Tibial nerve (tissue), 4 donors: ENCODE data around the gene CDC42BPG. TPM values are rescaled to one million over a fixed set of nuclear protein-coding genes. Genes with fewer than 3 reads are reported as not detected.

Experiments used
- DNase-seq, 2 donors: peaks; one replicate each; pipeline ENCODE4 v3.0.0-alpha.2; 2019; ENCODE audit warnings: low spot score in 2 of 2
- H3K27ac ChIP-seq, 4 donors: fragments of 200-600 bp; sonication (generic) in 3 of 4; one replicate each; pipeline ENCODE4 v1.5.1; 2017 to 2019; ENCODE audit warnings: mild to moderate bottlenecking in 1 of 4
- H3K27me3 ChIP-seq, 2 donors: fragments of 200-600 bp; sonication (generic) in 1 of 2; one replicate each; pipeline versions ENCODE4 v1.5.1 to v1.6.0; 2017 to 2019
- H3K36me3 ChIP-seq, 3 donors: fragments of 200-600 bp; sonication (generic); one replicate each; pipeline ENCODE4 v1.5.1; 2018 to 2019
- H3K4me1 ChIP-seq, 4 donors: fragments of 200-600 bp; sonication (generic) in 3 of 4; one replicate each; pipeline ENCODE4 v1.5.1; 2017 to 2019
- H3K4me3 ChIP-seq, 4 donors: fragments of 200-600 bp; sonication (generic) in 3 of 4; one replicate each; pipeline ENCODE4 v1.5.1; 2017 to 2019; ENCODE audit warnings: mild to moderate bottlenecking in 1 of 4, moderate library complexity in 1 of 4
- H3K9me3 ChIP-seq, 4 donors: fragments of 200-600 bp; sonication (generic) in 3 of 4; one replicate each; pipeline ENCODE4 v1.5.1; 2017 to 2019
- EP300 ChIP-seq, 2 donors: sonication (generic); formaldehyde crosslinking; IDR thresholded peaks; one replicate each; pipeline ENCODE4 v1.6.1; 2017; ENCODE audit warnings: antibody characterized with exemption in 2 of 2, mild to moderate bottlenecking in 1 of 2
- POLR2A ChIP-seq, 2 donors: fragments of 450-650 bp; IDR thresholded peaks; one replicate each; pipeline ENCODE4 v1.6.1; 2017; ENCODE audit warnings: antibody characterized with exemption in 2 of 2, mild to moderate bottlenecking in 2 of 2, moderate library complexity in 2 of 2
- WGBS, 2 donors: methylation state at CpG; one replicate each; pipeline ENCODE4 v1.1.5; 2018; 5-methylcytosine and 5-hydroxymethylcytosine counted together
- total RNA-seq, 4 donors: library from RNA; depleted of rRNA; stranded (reverse); fragments of >200 nt; gene quantifications; one replicate each; pipeline ENCODE4 v1.1.0, GENCODE V29; 2016
- TF ChIP-seq, protein P1 (sequence below), 5 experiments: fragments of 200-600 bp in 3 of 5; fragments of 450-650 bp in 2 of 5; sonication (generic) in 3 of 5; IDR thresholded peaks; one replicate each; pipeline ENCODE4 v1.5.1; 2016 to 2019; ENCODE audit warnings: antibody characterized with exemption in 5 of 5, mild to moderate bottlenecking in 3 of 5, moderate library complexity in 2 of 5

The CDC42BPG gene
- total RNA-seq, 4 donors from 2014 or later: under 0.01 to 0.30 (median 0.21) TPM; not detected in 1

DNA sequence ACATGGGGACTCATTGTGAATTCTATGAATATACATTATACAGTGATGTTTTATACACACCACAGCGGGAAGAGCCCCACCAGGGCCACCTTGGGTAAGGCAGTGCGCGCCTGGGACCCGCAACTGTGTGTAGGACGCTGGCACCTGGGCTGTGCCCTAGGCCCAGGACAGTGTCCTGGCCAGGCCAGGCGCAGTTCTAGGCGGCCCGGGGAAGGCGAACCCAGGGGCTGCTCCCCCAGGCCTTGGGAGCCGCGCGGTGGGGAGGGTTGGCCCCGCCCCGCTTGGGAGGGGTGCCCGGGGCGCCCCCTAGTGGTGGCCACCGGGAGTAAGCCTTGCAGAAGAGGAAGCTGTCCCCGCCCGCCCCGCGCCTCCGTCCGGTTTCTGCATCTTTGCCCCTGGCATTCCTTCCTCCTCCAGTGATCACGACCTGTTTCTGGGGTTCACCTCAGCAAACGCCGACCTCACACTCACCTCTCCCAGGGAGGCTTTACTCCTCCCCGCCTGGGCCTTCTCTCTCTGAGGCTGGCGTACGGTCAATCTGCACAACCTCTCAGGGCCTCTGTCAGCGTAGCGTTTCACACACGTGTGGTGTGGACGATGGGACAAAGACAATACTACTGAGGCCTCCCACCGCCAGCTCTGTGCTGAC, 43.4 kb upstream of the CDC42BPG start:
- H3K4me3 ChIP-seq: peak overlapping the region in 3 of 4 donors; percentile 3 to 38 (median 27)
- no peaks in the 10 kb centered on the region for H3K36me3 ChIP-seq
- TF ChIP-seq POLR2A (IDR thresholded peaks at IDR 0.05) (no peak), EP300 (IDR thresholded peaks at IDR 0.05) (peak in 1 of 2 donors; percentile 17)
- TF ChIP-seq, protein P1, sequence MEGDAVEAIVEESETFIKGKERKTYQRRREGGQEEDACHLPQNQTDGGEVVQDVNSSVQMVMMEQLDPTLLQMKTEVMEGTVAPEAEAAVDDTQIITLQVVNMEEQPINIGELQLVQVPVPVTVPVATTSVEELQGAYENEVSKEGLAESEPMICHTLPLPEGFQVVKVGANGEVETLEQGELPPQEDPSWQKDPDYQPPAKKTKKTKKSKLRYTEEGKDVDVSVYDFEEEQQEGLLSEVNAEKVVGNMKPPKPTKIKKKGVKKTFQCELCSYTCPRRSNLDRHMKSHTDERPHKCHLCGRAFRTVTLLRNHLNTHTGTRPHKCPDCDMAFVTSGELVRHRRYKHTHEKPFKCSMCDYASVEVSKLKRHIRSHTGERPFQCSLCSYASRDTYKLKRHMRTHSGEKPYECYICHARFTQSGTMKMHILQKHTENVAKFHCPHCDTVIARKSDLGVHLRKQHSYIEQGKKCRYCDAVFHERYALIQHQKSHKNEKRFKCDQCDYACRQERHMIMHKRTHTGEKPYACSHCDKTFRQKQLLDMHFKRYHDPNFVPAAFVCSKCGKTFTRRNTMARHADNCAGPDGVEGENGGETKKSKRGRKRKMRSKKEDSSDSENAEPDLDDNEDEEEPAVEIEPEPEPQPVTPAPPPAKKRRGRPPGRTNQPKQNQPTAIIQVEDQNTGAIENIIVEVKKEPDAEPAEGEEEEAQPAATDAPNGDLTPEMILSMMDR (IDR thresholded peaks at IDR 0.05): peak; percentile 98 to 99 (median 98)
- H3K9me3 ChIP-seq: no peaks in the 10 kb centered on the region
- peaks cover 0 to 12% (median 6%) of the 10 kb centered on the region in 4 donors for H3K4me1 ChIP-seq
- 9 to 16% methylated on average over 17 to 34 of the region's 34 CpGs for WGBS, 2 donors
- peak; percentile 64 to 68 for DNase-seq
- no peaks in the 10 kb centered on the region for H3K27me3 ChIP-seq
- peak overlapping the region in 3 of 4 donors; percentile 58 to 80 (median 59) for H3K27ac ChIP-seq

DNA sequence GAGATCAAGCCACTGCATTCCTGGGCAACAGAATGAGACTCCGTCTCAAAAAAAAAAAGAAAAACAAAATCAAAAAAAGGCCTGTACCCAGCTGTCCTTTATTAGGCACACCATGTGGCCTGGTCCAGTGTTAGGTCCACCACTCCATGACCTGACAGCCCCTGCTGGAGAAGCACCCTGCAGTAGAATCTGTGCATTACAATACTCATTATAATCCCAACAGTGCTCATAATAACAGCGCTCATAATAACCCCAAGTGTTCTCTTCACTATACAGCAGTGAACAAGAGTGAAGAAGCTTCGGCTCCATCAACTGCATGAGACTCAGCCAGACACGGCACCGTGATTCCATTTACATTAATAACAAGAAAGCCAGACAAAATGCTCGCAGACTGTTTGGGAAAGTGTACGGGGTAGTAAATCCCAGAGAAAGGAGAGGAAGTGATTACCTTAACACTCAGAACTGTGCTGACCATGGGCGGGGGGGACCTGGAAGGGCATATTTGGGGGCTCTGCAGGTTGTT, 42.8 kb upstream of the CDC42BPG start:
- Histone ChIP-seq H3K9me3 (no peaks in the 10 kb centered on the region), H3K27me3 (no peaks in the 10 kb centered on the region), H3K4me1 (peaks cover 0 to 15% (median 6%) of the 10 kb centered on the region in 4 donors), H3K36me3 (no peaks in the 10 kb centered on the region), H3K4me3 (no peak overlapping the region), H3K27ac (peak overlapping the region in 3 of 4 donors; percentile 58 to 80 (median 59))
- WGBS, 2 donors: 70% methylated on average over 8 of the region's 8 CpGs
- TF ChIP-seq POLR2A (IDR thresholded peaks at IDR 0.05): no peak
- TF ChIP-seq, protein P1 (IDR thresholded peaks at IDR 0.05): no peak
- no peak for TF ChIP-seq EP300 (IDR thresholded peaks at IDR 0.05)
- DNase-seq: no peak

DNA sequence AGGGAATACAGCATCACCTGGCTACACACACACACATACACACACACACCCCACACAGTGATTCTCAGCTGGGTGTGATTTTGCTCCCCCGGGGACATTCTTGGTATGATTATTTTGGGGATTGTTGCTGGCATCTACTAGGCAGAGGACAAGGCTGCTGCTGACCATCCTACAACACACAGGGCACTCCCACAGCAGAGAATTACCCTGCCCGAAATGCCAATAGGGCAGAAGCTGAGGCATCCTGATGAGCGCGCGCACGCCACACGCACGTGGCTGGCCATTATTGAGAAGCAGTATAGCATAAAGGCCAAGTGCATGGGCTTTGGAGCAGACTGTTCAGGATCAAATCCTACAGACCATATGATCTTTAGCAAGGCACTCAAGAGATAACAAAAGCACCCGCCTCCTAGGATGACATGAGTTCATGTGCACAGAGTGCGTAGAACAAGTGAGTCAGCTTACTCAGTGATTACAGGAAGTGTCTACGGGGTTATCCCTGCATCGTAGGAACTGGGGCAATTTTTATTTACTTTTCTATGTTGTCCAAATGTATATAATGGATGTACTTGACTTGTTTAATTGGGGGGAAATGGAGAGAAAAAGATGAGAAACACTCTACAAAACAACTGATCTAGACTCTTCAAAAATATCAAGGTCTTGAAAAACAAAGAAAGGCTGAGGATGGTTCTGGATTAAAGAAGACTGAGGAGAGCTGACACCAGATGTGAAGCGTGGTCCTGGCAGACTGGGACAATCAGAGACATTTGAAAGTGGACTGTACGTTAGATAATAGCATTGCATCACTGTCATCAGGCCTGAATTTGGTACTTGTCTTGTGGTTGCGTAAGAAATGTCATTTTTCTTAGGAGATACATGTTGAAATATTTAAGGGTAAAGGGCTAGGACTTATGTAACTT, 41.2 kb upstream of the CDC42BPG start:
- Histone ChIP-seq H3K27ac (no peak overlapping the region), H3K4me3 (no peak overlapping the region), H3K27me3 (no peaks in the 10 kb centered on the region), H3K36me3 (no peaks in the 10 kb centered on the region), H3K4me1 (peaks cover 0 to 31% (median 16%) of the 10 kb centered on the region in 4 donors), H3K9me3 (no peaks in the 10 kb centered on the region)
- no peak for TF ChIP-seq POLR2A (IDR thresholded peaks at IDR 0.05)
- TF ChIP-seq, protein P1 (IDR thresholded peaks at IDR 0.05): no peak
- TF ChIP-seq EP300 (IDR thresholded peaks at IDR 0.05): peak in 1 of 2 donors; percentile 16
- WGBS, 2 donors: 81 to 86% methylated on average over 15 of the region's 15 CpGs
- DNase-seq: no peak

DNA sequence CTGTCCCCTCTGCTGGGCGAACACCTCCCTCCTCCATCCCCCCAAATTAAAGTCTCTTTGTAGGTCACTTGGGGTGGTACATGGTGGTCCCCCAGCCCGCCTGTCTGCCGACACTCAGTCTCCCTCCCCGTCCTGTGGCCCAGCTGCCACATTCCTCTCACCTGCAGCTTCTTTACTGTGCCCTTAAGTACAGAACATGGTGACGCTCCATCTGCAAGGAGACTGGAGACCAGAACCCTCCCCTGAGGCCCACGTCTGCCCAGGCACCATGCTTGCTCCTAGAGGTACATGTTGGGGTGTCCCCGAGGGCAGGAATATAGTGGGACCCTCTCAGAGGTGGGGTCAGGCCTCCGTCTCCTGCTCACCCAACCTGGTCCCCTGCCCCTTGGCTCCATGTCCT, 39.6 kb upstream of the CDC42BPG start:
- no peak for TF ChIP-seq EP300 (IDR thresholded peaks at IDR 0.05)
- peaks cover 3 to 47% (median 30%) of the 10 kb centered on the region in 4 donors for H3K4me1 ChIP-seq
- peak overlapping the region in 2 of 4 donors; percentile 90 to 98 for H3K27ac ChIP-seq
- no peaks in the 10 kb centered on the region for H3K9me3 ChIP-seq
- H3K4me3 ChIP-seq: no peak overlapping the region
- H3K27me3 ChIP-seq: no peaks in the 10 kb centered on the region
- WGBS, 2 donors: 88 to 93% methylated on average over 8 of the region's 8 CpGs
- DNase-seq: no peak
- no peaks in the 10 kb centered on the region for H3K36me3 ChIP-seq

DNA sequence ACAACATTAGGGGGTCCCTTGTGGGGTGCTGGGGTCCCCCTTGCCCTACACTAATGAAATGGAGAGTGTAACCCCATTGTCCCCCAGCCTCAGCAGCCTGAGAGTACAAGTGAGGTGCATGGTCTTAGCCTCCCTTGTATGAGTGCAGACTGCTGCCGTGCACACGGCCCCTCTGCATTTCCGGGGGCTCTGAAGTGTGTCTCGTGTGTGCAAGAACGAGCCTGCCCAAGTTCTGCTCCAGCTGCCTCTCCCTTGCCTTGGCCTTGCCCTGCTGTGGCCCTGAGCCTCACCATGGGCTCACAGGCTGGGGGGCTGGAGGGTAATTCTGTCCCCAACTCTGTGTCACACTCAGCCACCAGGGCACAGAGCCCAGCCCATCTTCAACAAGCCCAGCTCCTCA, 39.1 kb upstream of the CDC42BPG start:
- DNase-seq: no peak
- no peaks in the 10 kb centered on the region for H3K27me3 ChIP-seq
- H3K4me1 ChIP-seq: peaks cover 3 to 47% (median 31%) of the 10 kb centered on the region in 4 donors
- TF ChIP-seq, protein P1 (IDR thresholded peaks at IDR 0.05): no peak
- TF ChIP-seq POLR2A (IDR thresholded peaks at IDR 0.05) (no peak), EP300 (IDR thresholded peaks at IDR 0.05) (no peak)
- no peaks in the 10 kb centered on the region for H3K9me3 ChIP-seq
- no peak overlapping the region for H3K4me3 ChIP-seq
- WGBS, 2 donors: 86% methylated on average over 5 of the region's 5 CpGs; no CpG with 5 or more reads in 1 of the 2 donors
- no peaks in the 10 kb centered on the region for H3K36me3 ChIP-seq
- peak overlapping the region in 2 of 4 donors; percentile 90 to 98 for H3K27ac ChIP-seq
